Lower leg skin (tissue), 3 donors: Measurements from ENCODE around the gene DHRSX.

Experiments used
- CTCF ChIP-seq, 3 donors: fragments of 450-650 bp; IDR thresholded peaks; one replicate each; pipeline ENCODE4 v1.5.1; 2016; ENCODE audit warnings: antibody characterized with exemption in 3 of 3, mild to moderate bottlenecking in 3 of 3, moderate library complexity in 2 of 3
- POLR2A ChIP-seq, 2 donors: fragments of 450-650 bp; IDR thresholded peaks; one replicate each; pipeline ENCODE4 v1.6.1; 2016 to 2017; ENCODE audit warnings: antibody characterized with exemption in 2 of 2, mild to moderate bottlenecking in 1 of 2, moderate library complexity in 1 of 2

- TF ChIP-seq CTCF (IDR thresholded peaks at IDR 0.05) = no peak
- TF ChIP-seq POLR2A (IDR thresholded peaks at IDR 0.05) = no peak
These were observed 157.4 kb downstream of the DHRSX start for GRCh38 chrX:2343413-2343812.
